ACC112 (cell line): ENCODE data around the gene PVALB.
A peak's percentile ranks its signal among the peaks of the same experiment; 100 is the strongest.

Source experiments
- H2AFZ ChIP-seq: fragments of 200-600 bp; sonication (generic); one replicate; pipeline ENCODE4 v1.6.0; 2017; ENCODE audit warnings: antibody characterized with exemption, low read length; ENCODE audit not compliant: unreplicated experiment
- H3K27ac ChIP-seq: fragments of 200-600 bp; sonication (generic); 2 replicates; pipeline ENCODE4 v1.5.1; 2014; ENCODE audit warnings: low read depth, mild to moderate bottlenecking, antibody characterized with exemption, low read length, moderate library complexity
- H3K27me3 ChIP-seq: fragments of 200-600 bp; sonication (generic); 2 replicates; pipeline ENCODE4 v1.6.1; 2014; ENCODE audit warnings: mild to moderate bottlenecking, antibody characterized with exemption, low read length, moderate library complexity, mixed read lengths; ENCODE audit not compliant: insufficient read depth
- H3K36me3 ChIP-seq: fragments of 200-600 bp; sonication (generic); 2 replicates; pipeline ENCODE4 v1.6.1; 2016; ENCODE audit warnings: mild to moderate bottlenecking, antibody characterized with exemption, low read length, moderate library complexity, mixed read lengths; ENCODE audit not compliant: insufficient read depth
- H3K4me1 ChIP-seq: fragments of 200-600 bp; sonication (generic); one replicate; pipeline ENCODE4 v1.6.1; 2016; ENCODE audit warnings: low read length, mixed read lengths; ENCODE audit not compliant: insufficient read depth, unreplicated experiment, control insufficient read depth
- H3K4me3 ChIP-seq: fragments of 200-600 bp; sonication (generic); 2 replicates; pipeline ENCODE4 v1.5.1; 2014; ENCODE audit warnings: mild to moderate bottlenecking, low read depth, low read length
- H3K79me2 ChIP-seq: fragments of 200-600 bp; sonication (generic); one replicate; pipeline ENCODE4 v1.6.0; 2016; ENCODE audit warnings: low read length; ENCODE audit not compliant: control insufficient read depth, unreplicated experiment, insufficient read depth

PVALB gene

DNA sequence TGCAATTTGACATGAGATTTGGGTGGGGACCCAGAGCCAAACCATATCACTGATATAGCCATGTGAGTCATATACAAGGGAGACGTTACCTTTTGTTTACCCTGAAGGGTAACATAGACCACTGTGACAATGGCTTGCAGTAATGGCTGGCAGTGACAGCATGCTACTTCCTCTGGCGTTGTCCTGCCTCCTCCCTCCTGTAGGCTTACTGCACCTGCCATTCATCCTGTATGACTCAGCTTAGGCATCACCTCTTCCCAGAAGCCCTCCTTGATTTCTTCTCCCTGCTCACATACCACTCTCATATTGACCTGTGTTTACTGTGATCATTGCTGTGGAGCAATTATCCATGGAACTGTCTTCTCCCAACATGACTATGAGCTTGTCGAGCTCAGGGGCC lies 12.0 kb upstream of the PVALB start:
- H3K36me3 ChIP-seq = no peaks in the 10 kb centered on the region
- H3K27me3 ChIP-seq = peaks cover 33% of the 10 kb centered on the region
- H3K4me1 ChIP-seq = no peaks in the 10 kb centered on the region
- H3K79me2 ChIP-seq = no peaks in the 10 kb centered on the region
- no peak overlapping the region for H3K4me3 ChIP-seq
- H3K27ac ChIP-seq = no peak overlapping the region
- H2AFZ ChIP-seq = no peak overlapping the region

DNA sequence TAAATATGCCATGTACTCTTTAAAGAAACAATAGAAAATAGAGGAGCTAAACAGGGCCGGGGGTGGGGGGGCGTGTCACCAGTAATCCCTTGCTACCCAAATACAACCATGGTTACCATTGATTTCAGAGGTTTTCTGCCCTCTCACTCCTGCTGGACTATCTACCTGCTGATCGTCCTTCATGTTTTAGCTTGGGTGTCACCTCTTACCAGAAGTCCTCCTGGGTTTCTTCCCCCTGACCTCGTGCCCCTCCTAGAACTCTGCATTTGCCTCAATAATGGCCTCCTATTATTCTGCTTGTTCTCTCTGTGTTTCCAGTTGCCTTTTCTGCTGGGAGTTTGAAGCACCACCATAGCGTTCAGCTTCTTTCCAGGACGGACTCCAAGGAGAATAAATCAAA lies 9.4 kb upstream of the PVALB start:
- H3K36me3 ChIP-seq = no peaks in the 10 kb centered on the region
- H3K4me1 ChIP-seq = no peaks in the 10 kb centered on the region
- no peak overlapping the region for H3K4me3 ChIP-seq
- H3K27me3 ChIP-seq = peaks cover 18% of the 10 kb centered on the region
- H3K27ac ChIP-seq = no peak overlapping the region
- H3K79me2 ChIP-seq = no peaks in the 10 kb centered on the region
- no peak overlapping the region for H2AFZ ChIP-seq

DNA sequence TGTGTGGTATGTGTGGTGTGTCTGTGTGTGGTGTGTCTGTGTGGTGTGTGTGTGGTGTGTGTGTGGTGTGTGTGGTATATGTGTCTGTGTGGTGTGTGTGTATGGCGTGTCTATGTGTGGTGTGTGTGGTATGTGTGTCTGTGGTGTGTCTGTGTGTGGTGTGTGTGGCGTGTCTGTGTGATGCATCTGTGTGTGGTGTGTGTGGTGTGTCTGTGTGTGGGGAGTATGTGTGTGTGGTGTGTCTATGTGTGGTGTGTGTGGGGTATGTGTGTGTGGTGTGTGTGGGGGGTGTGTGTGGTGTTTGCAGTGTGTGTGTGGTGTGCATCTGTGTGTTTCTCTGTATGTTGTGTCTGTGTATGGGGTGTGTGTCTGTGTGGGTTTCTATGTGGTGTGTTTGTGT lies 7.8 kb upstream of the PVALB start:
- no peaks in the 10 kb centered on the region for H3K36me3 ChIP-seq
- H3K27ac ChIP-seq = no peak overlapping the region

DNA sequence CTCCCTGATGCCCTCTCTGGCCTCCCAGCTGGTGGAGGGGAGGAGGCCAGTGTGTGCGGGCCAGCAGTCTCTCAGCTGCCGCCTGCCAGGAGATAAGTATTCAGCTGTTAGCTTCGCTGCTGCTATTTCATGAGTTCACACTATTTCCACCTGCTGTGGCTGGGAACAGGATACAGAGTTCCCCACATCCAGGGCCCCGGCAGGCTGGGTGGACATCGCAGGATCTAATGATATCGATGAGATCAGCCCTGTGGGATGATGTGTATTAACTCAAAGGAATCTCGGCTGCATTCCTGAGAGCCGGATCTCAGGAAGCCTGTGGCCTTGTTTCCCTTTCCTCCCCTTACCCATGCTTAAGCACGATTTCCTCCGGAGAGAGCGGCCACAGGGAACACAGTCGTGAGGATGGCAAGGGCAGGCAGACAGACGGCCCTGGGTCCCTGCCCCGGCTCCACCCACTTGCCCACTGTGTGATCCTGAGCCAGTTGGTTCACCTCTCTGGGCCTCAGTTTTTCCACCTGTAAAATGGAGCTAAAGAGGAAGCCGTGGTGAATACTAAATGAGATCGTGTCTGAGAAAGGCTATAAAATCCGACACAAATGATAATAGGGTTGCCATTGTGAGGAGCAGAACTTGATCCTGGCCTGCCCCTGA lies 6.5 kb upstream of the PVALB start:
- Histone ChIP-seq H2AFZ (no peak overlapping the region), H3K36me3 (no peaks in the 10 kb centered on the region), H3K79me2 (no peaks in the 10 kb centered on the region), H3K27ac (no peak overlapping the region), H3K27me3 (peaks cover 35% of the 10 kb centered on the region), H3K4me3 (no peak overlapping the region), H3K4me1 (no peaks in the 10 kb centered on the region)

More for the DNA sequence above, 7.8 kb upstream of the PVALB start:
- no peaks in the 10 kb centered on the region for H3K79me2 ChIP-seq
- no peak overlapping the region for H3K4me3 ChIP-seq
- no peaks in the 10 kb centered on the region for H3K4me1 ChIP-seq
- H3K27me3 ChIP-seq = peaks cover 22% of the 10 kb centered on the region
- no peak overlapping the region for H2AFZ ChIP-seq

DNA sequence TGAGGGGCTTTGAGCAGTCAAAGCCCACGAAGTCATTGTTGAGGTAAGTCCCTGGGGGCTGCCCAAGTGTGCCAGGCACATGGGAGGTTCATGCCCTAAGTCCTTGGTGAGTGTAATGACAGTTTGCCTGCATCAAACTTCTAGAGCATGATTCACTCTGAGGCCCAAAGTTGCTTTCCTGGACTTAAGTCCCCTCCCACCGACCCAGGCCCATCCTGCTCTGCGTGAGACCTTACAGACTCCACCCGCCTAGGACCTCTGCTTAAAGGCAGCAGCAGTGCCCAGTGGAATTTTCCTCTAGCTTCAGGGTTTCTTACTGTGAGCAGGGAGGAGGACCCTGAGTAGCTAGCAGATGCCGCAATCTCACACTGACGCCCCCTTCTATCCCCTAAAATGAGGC lies 5.7 kb upstream of the PVALB start:
- Histone ChIP-seq H2AFZ (no peak overlapping the region), H3K79me2 (no peaks in the 10 kb centered on the region), H3K27me3 (peaks cover 43% of the 10 kb centered on the region), H3K4me1 (no peaks in the 10 kb centered on the region), H3K36me3 (no peaks in the 10 kb centered on the region), H3K27ac (no peak overlapping the region), H3K4me3 (no peak overlapping the region)

DNA sequence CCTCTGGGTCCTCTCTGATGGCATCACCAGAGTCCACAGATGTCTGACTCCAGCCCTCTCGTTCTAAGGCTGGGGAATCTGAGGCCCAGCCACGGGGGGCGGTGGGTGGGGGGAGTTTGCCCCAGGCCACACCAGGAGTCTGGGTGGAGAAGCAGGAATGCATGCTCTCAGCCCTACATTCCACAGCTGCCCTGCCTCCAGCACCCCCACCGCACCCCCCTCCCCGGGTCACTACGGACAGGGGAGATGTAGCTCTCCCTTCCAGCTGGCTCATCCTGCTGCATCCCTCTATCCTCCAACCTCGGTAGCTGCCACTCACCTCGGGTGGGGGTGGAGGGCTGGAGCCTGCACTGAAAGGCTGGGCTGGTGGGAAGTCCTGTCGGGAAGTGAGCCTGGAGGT lies 2.3 kb upstream of the PVALB start:
- H3K4me1 ChIP-seq = no peaks in the 10 kb centered on the region
- H3K27ac ChIP-seq = no peak overlapping the region
- H3K36me3 ChIP-seq = no peaks in the 10 kb centered on the region
- H3K4me3 ChIP-seq = no peak overlapping the region
- peaks cover 71% of the 10 kb centered on the region for H3K27me3 ChIP-seq
- no peaks in the 10 kb centered on the region for H3K79me2 ChIP-seq
- H2AFZ ChIP-seq = no peak overlapping the region

DNA sequence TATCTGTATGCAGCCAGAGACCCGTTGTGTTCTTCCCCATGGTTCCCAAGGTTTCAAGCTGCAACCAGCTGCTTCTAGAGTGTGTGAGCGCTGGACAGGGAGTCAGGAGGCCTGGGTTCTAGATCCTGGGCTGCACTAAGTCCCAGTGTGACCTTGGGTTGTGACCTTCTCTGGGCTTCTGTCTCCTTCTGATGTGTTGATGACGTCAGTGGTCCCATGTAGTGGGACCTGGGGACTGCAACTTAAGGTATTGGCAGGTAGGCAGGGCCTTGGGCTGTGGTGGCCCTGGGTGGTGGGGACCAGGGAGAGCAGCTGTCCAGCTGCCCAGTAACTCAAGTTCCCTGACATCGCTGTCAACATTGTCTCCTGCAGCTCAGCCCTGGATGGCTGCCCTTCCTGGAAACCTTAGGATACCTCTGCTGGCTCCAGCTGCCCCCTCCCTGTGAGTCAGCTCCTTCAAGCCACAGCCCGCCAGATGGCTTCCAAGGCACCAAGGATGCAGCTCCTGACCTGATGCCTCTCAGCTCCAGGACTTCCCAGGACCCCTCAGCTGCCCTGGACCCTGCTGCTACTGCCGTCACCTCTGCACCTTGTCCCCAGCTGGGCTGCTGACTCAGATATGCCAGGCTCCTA lies 1.3 kb upstream of the PVALB start:
- H2AFZ ChIP-seq = no peak overlapping the region
- no peaks in the 10 kb centered on the region for H3K36me3 ChIP-seq
- H3K4me3 ChIP-seq = no peak overlapping the region
- no peaks in the 10 kb centered on the region for H3K79me2 ChIP-seq
- H3K27me3 ChIP-seq = peaks cover 81% of the 10 kb centered on the region
- no peaks in the 10 kb centered on the region for H3K4me1 ChIP-seq
- H3K27ac ChIP-seq = no peak overlapping the region

DNA sequence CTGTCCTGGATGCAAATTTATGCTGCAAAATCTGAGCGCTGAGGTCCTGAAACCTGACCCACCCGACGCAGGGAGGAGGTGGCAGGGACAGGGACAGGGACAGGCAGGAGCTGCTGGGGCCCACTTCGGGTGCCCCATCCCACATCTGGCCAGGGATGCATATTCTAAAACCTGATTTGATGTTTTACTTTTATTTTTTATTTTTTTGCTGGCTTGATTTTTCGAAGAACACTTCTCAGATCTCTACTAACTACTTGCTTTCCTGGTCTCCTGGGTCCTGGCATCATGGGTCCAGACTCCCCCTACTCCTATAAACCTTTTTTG lies 652 bp upstream of the PVALB start:
- H3K79me2 ChIP-seq = no peaks in the 10 kb centered on the region
- no peak overlapping the region for H3K27ac ChIP-seq
- no peaks in the 10 kb centered on the region for H3K4me1 ChIP-seq
- H2AFZ ChIP-seq = no peak overlapping the region
- no peaks in the 10 kb centered on the region for H3K36me3 ChIP-seq
- no peak overlapping the region for H3K4me3 ChIP-seq
- peaks cover 87% of the 10 kb centered on the region for H3K27me3 ChIP-seq

DNA sequence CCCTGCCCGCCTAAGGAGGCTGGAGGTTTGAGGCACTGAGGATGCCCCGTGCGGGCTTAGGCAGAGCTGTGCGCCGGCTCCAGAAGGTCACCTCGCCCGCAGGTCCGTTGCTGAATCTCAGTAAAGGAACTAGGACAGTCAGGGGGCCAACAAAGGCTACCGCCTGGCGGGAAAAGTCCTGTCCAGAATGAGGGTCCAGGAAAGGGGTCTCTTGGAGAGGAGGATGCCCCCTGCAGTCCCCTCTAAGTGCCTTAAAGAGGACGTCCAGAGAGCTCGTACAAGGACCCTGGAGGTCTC lies 548 bp downstream of the PVALB start:
- H2AFZ ChIP-seq = no peak overlapping the region
- no peaks in the 10 kb centered on the region for H3K36me3 ChIP-seq
- H3K4me3 ChIP-seq = peak overlapping the region; percentile 56; the same call in 1 of the 2 replicates
- peaks cover 93% of the 10 kb centered on the region for H3K27me3 ChIP-seq
- no peaks in the 10 kb centered on the region for H3K79me2 ChIP-seq
- H3K4me1 ChIP-seq = no peaks in the 10 kb centered on the region
- no peak overlapping the region for H3K27ac ChIP-seq

DNA sequence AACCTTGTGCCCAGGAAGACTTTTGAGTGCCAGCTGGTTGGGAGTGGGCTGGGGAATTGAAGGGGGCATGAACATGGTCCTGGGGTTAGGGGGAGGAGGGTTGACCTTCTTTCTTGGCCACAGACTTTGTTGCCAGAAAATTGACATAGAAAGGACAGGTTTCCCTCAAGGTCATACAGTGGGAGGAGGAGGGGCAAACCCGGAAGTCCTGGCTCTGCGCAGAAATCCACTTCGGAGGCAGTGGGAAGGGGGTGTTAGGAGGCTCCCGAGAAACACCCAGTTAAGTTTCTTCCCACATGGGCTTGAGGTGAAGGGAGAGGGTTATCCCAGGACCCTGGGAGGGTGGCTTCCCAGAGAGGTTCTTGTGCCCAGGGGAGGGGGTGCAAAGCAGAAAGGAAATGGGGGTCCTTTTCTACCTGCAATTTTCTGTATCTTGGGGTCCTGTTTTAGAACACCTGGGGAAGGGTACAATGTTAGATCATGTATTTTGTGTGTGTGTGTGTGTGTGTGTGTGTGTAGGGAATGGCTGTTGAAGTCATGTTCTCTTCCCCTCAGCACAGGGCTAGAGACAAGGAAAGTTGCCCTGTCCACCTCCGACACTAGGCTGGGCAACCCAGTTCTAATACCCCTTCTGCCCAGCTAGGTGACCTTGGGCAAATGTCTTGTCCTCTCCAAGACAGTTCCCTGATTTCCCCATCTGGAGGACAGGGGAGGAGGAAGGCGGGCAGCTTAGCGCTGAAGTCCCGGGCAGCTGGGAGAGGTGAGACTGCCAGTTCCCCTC lies 1.1 kb downstream of the PVALB start:
- no peak overlapping the region for H3K4me3 ChIP-seq
- H3K27me3 ChIP-seq = peaks cover 88% of the 10 kb centered on the region
- no peaks in the 10 kb centered on the region for H3K36me3 ChIP-seq
- H2AFZ ChIP-seq = no peak overlapping the region
- no peaks in the 10 kb centered on the region for H3K79me2 ChIP-seq
- H3K27ac ChIP-seq = no peak overlapping the region
- H3K4me1 ChIP-seq = no peaks in the 10 kb centered on the region

DNA sequence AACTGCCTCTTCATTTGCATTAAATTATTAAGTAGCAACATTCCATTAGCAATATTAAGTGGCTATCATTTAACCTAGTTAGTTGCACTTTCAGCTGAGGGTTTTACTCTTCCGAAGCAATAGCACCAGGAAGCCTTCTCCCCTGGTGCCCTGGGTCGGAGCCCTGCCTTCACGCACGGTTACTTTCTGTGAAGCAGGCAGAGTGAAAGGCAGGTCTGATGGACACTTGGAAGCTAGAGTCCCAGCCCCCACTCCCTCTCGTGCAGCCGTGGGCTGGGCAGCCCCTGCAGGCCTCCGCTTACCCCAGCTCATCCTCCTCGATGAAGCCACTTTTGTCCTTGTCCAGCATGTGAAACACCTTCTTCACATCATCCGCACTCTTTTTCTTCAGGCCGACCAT lies 2.0 kb downstream of the PVALB start:
- no peaks in the 10 kb centered on the region for H3K36me3 ChIP-seq
- peaks cover 78% of the 10 kb centered on the region for H3K27me3 ChIP-seq
- H3K4me3 ChIP-seq = no peak overlapping the region
- no peaks in the 10 kb centered on the region for H3K4me1 ChIP-seq
- H2AFZ ChIP-seq = no peak overlapping the region
- no peak overlapping the region for H3K27ac ChIP-seq
- H3K79me2 ChIP-seq = no peaks in the 10 kb centered on the region
